OCI-LY1 (cell line): Measurements from ENCODE around the gene PLA2G12B.
"Not testable (repeated sequence)": the region's sequence is repeated elsewhere in the genome, so short reads cannot be mapped to it uniquely, and the experiment has no call there.

ENCODE experiments used
- H2AFZ ChIP-seq: fragments of 200-600 bp; sonication (generic), shearing (Covaris generic); 2 replicates; pipeline ENCODE4 v1.6.0; 2014; ENCODE audit warnings: antibody characterized with exemption, mild to moderate bottlenecking, low read length
- H3F3A ChIP-seq: fragments of 200-600 bp; sonication (generic), shearing (Covaris generic); 2 replicates; pipeline ENCODE4 v1.6.0; 2014; ENCODE audit warnings: mild to moderate bottlenecking, antibody characterized with exemption, low read length, moderate library complexity; ENCODE audit not compliant: insufficient read depth
- H3K27ac ChIP-seq: fragments of 200-600 bp; sonication (generic); 2 replicates; pipeline ENCODE4 v1.5.1; 2014; ENCODE audit warnings: low read length, mixed run types, mild to moderate bottlenecking, low read depth; ENCODE audit not compliant: poor library complexity, severe bottlenecking
- H3K27me3 ChIP-seq: fragments of 200-600 bp; sonication (generic); 2 replicates; pipeline ENCODE4 v1.6.0; 2014; ENCODE audit warnings: antibody characterized with exemption, mild to moderate bottlenecking, low read length, moderate library complexity; ENCODE audit not compliant: insufficient read depth
- H3K36me3 ChIP-seq: fragments of 200-600 bp; sonication (generic); 2 replicates; pipeline ENCODE4 v1.6.1; 2014; ENCODE audit warnings: mild to moderate bottlenecking, antibody characterized with exemption, low read length, moderate library complexity, mixed read lengths; ENCODE audit not compliant: insufficient read depth
- H3K4me1 ChIP-seq: fragments of 200-600 bp; sonication (generic); 2 replicates; pipeline ENCODE4 v1.5.1; 2014; ENCODE audit warnings: mild to moderate bottlenecking, low read length, moderate library complexity; ENCODE audit not compliant: insufficient read depth, severe bottlenecking
- H3K4me2 ChIP-seq: fragments of 200-600 bp; sonication (generic), shearing (Covaris generic); 2 replicates; pipeline ENCODE4 v1.6.1; 2014; ENCODE audit warnings: low read length
- H3K4me3 ChIP-seq: fragments of 200-600 bp; sonication (generic); 2 replicates; pipeline ENCODE4 v1.5.1; 2014; ENCODE audit warnings: low read length, low read depth, mild to moderate bottlenecking, mixed read lengths; ENCODE audit not compliant: poor library complexity, severe bottlenecking
- H3K79me2 ChIP-seq: fragments of 200-600 bp; shearing (Covaris generic); 2 replicates; pipeline ENCODE4 v1.6.1; 2016; ENCODE audit warnings: mixed run types, low read length, mixed read lengths; ENCODE audit not compliant: insufficient read depth
- H3K9ac ChIP-seq: fragments of 200-600 bp; sonication (generic), shearing (Covaris generic); 2 replicates; pipeline ENCODE4 v1.6.1; 2014; ENCODE audit warnings: mild to moderate bottlenecking, low read length, mixed read lengths
- H3K9me2 ChIP-seq: fragments of 200-600 bp; sonication (generic), shearing (Covaris generic); 2 replicates; pipeline ENCODE4 v1.6.1; 2014; ENCODE audit warnings: low read depth, mild to moderate bottlenecking, low read length, mixed read lengths
- H3K9me3 ChIP-seq: fragments of 200-600 bp; shearing (Covaris generic); 2 replicates; pipeline ENCODE4 v1.6.1; 2014; ENCODE audit warnings: low read length, mixed read lengths
- H4K20me1 ChIP-seq: fragments of 200-600 bp; sonication (generic), shearing (Covaris generic); 2 replicates; pipeline ENCODE4 v1.6.0; 2016; ENCODE audit warnings: mild to moderate bottlenecking, low read length; ENCODE audit not compliant: insufficient read depth
- EZH2 ChIP-seq: fragments of 200-600 bp; sonication (generic), shearing (Covaris generic); IDR thresholded peaks from 2 replicates; pipeline ENCODE4 v1.8.0; 2017; ENCODE audit warnings: borderline replicate concordance, mixed run types, mild to moderate bottlenecking, antibody characterized with exemption, low read length, moderate library complexity, mixed read lengths
- TF ChIP-seq, protein P1 (sequence below): fragments of 200-600 bp; sonication (generic), shearing (Covaris generic); IDR thresholded peaks from 2 replicates; pipeline ENCODE4 v1.5.1; 2017; ENCODE audit warnings: mild to moderate bottlenecking, antibody characterized with exemption, low read length, moderate library complexity, mixed read lengths

Gene PLA2G12B

GRCh38 chr10:72917201-72917600 lies 37.4 kb downstream of the PLA2G12B start:
- not testable (repeated sequence) for H3K4me1 ChIP-seq, H4K20me1 ChIP-seq, H3K27ac ChIP-seq, H3K79me2 ChIP-seq, H2AFZ ChIP-seq, H3K9ac ChIP-seq, H3K4me2 ChIP-seq, H3K9me2 ChIP-seq, H3K9me3 ChIP-seq, H3F3A ChIP-seq, H3K4me3 ChIP-seq, H3K36me3 ChIP-seq, H3K27me3 ChIP-seq

GRCh38 chr10:72913287-72913686 lies 41.3 kb downstream of the PLA2G12B start:
- H3K9me2 ChIP-seq, result no peaks in the 10 kb centered on the region
- H3K4me2 ChIP-seq, result no peak overlapping the region
- no peaks in the 10 kb centered on the region for H3K27me3 ChIP-seq
- H3K27ac ChIP-seq, result no peak overlapping the region
- no peak overlapping the region for H3K9ac ChIP-seq
- TF ChIP-seq, protein P1, sequence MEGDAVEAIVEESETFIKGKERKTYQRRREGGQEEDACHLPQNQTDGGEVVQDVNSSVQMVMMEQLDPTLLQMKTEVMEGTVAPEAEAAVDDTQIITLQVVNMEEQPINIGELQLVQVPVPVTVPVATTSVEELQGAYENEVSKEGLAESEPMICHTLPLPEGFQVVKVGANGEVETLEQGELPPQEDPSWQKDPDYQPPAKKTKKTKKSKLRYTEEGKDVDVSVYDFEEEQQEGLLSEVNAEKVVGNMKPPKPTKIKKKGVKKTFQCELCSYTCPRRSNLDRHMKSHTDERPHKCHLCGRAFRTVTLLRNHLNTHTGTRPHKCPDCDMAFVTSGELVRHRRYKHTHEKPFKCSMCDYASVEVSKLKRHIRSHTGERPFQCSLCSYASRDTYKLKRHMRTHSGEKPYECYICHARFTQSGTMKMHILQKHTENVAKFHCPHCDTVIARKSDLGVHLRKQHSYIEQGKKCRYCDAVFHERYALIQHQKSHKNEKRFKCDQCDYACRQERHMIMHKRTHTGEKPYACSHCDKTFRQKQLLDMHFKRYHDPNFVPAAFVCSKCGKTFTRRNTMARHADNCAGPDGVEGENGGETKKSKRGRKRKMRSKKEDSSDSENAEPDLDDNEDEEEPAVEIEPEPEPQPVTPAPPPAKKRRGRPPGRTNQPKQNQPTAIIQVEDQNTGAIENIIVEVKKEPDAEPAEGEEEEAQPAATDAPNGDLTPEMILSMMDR, result no peak
- TF ChIP-seq EZH2, result no peak
- no peaks in the 10 kb centered on the region for H3F3A ChIP-seq
- no peaks in the 10 kb centered on the region for H4K20me1 ChIP-seq
- no peak overlapping the region for H2AFZ ChIP-seq
- H3K9me3 ChIP-seq, result no peaks in the 10 kb centered on the region
- H3K4me1 ChIP-seq, result no peaks in the 10 kb centered on the region
- H3K36me3 ChIP-seq, result no peaks in the 10 kb centered on the region
- H3K79me2 ChIP-seq, result no peaks in the 10 kb centered on the region
- H3K4me3 ChIP-seq, result no peak overlapping the region

- no peak overlapping the region for H2AFZ ChIP-seq
Measured at GRCh38 chr10:72912736-72913135, 41.9 kb downstream of the PLA2G12B start.

DNA sequence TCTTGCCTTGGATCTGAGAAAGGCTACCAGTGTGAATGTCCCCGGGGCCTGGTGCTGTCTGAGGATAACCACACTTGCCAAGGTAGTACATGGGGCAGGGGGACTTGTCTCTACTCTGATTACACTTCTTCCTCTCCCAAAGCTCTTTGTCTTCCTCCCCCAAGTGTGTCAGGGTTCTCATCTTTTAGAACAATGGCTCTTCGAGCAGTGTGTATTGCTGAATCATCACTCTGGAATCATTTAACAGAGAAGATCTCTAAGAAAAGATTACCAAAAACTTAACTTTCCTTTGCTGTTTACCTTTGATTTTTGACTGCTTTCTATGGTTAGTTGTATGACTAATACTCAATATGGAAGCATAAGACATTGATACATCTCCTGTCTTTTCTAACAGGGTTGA lies 42.8 kb downstream of the PLA2G12B start:
- Histone ChIP-seq H3K9me2 (no peaks in the 10 kb centered on the region), H2AFZ (no peak overlapping the region), H3K4me1 (no peaks in the 10 kb centered on the region), H3K9ac (no peak overlapping the region), H3K4me2 (no peak overlapping the region), H3K79me2 (no peaks in the 10 kb centered on the region), H3K4me3 (no peak overlapping the region), H3F3A (no peaks in the 10 kb centered on the region), H3K36me3 (no peaks in the 10 kb centered on the region), H3K9me3 (no peaks in the 10 kb centered on the region), H3K27me3 (no peaks in the 10 kb centered on the region), H3K27ac (no peak overlapping the region), H4K20me1 (no peaks in the 10 kb centered on the region)
- no peak for TF ChIP-seq EZH2
- TF ChIP-seq, protein P1, result no peak

More at GRCh38 chr10:72912736-72913135, 41.9 kb downstream of the PLA2G12B start:
- no peaks in the 10 kb centered on the region for H3K27me3 ChIP-seq
- no peak for TF ChIP-seq EZH2
- TF ChIP-seq, protein P1, result no peak
- no peak overlapping the region for H3K9ac ChIP-seq
- H3F3A ChIP-seq, result no peaks in the 10 kb centered on the region
- H3K9me2 ChIP-seq, result no peaks in the 10 kb centered on the region
- H3K27ac ChIP-seq, result no peak overlapping the region
- H3K79me2 ChIP-seq, result no peaks in the 10 kb centered on the region
- H3K4me2 ChIP-seq, result no peak overlapping the region
- no peaks in the 10 kb centered on the region for H3K9me3 ChIP-seq
- no peaks in the 10 kb centered on the region for H4K20me1 ChIP-seq
- no peak overlapping the region for H3K4me3 ChIP-seq
- no peaks in the 10 kb centered on the region for H3K36me3 ChIP-seq
- no peaks in the 10 kb centered on the region for H3K4me1 ChIP-seq
